ENCODE measurements around the gene CLIP3.

The CLIP3 gene

DNA sequence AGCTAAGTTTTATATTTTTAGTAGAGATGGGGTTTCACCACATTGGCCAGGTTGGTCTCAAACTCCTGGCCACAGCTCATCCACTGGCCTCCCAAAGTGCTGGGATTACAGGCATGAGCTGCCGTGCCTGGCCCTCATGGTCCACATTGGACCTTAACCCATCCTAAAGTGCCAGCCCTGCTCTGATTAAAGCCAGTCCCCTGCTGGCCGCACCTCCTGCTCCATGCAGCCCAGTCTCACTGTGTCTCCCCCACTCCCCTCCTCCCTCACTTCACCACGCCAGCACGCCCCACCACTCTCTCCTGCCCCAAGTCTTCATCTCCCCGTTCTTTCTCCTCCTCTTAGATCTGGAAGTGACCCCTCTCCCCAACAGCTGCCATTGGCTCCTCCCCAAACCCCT lies 54.4 kb downstream of the CLIP3 start:
- no peak for DNase-seq (ENCODE audit: low read depth)

- DNase-seq (ENCODE audit: low read depth), result no peak
Measured at GRCh38 chr19:35977446-35978222, 55.0 kb downstream of the CLIP3 start.

GRCh38 chr19:35975608-35976214 lies 57.0 kb downstream of the CLIP3 start:
- DNase-seq (ENCODE audit: low read depth), result no peak

DNA sequence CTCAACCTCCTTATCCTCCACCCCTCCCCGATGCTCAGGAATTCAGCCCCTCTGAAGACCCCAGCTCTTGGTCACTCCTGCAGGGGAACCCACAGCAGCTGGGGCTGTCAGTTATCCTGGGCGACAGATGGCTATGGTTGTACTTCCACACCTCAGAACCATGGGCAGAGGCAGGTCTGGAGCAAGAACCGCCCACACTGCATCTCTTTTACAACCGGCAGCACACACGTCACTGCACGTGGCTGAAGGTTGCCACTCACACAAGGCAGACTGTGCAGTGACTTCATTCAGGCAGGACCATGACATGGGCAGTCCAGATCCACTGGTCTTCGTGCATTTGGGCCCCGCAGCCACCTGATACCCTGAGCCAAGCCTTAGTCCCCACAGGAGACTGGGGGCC lies 59.2 kb downstream of the CLIP3 start:
- DNase-seq (ENCODE audit: low read depth), result no peak

DNA sequence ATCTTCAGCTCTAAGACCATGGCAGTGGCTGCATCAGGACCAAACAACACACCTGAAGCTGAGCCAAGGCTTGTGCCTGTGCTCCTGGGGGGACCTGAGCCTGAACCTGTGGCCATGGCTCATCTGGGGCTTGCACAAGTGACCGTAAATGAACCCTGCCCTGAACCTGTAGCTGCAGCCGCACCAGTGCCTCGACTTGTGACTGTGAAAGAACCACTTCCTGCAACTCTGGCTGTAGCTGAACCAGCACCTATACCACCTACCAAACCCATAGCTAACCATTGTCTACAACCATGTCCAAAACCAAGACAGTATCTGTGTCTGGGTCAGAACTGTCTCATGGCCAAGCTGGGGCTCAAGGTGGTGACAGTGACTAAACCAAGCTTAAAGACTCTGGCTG lies 65.9 kb downstream of the CLIP3 start:
- no peak for DNase-seq (ENCODE audit: low read depth)

All from stimulated activated CD8-positive, alpha-beta memory T cell treated with anti-CD3 and anti-CD28 coated beads, Interleukin-15, amount 100 ng/mL, for 24 hours (primary cell).